Heart left ventricle (tissue), 16 donors: ENCODE data around the gene LAMA2. TPM values are rescaled to one million over a fixed set of nuclear protein-coding genes. Genes with fewer than 3 reads are reported as not detected.

Source experiments
- ATAC-seq, 4 donors: fragments of 200-7000 bp; cut with Tn5 transposase; one replicate each; pipeline ENCODE4 v1.9.1; 2020 to 2022; ENCODE audit warnings: moderate library complexity in 4 of 4, mild to moderate bottlenecking in 3 of 4, moderate number of reproducible peaks in 1 of 4
- DNase-seq, 5 donors: peaks; one replicate each; pipeline ENCODE4 v3.0.0-alpha.2; 2020
- H3K27ac ChIP-seq, 12 donors: fragments of 200-600 bp; sonication (generic) in 4 of 12; one replicate each; pipeline versions ENCODE4 v1.5.0 to v1.8.0; 2016 to 2022; ENCODE audit warnings: mild to moderate bottlenecking in 2 of 12
- H3K27me3 ChIP-seq, 9 donors: fragments of 200-600 bp; sonication (generic) in 2 of 9; one replicate each; pipeline versions ENCODE4 v1.5.1 to v1.8.0; 2016 to 2022; ENCODE audit warnings: mild to moderate bottlenecking in 3 of 9
- H3K36me3 ChIP-seq, 9 donors: fragments of 200-600 bp; sonication (generic) in 2 of 9; one replicate each; pipeline versions ENCODE4 v1.5.0 to v1.8.0; 2018 to 2022; ENCODE audit warnings: mild to moderate bottlenecking in 2 of 9
- H3K4me1 ChIP-seq, 12 donors: fragments of 200-600 bp; sonication (generic) in 4 of 12; one replicate each; pipeline versions ENCODE4 v1.5.0 to v1.8.0; 2016 to 2022; ENCODE audit warnings: mild to moderate bottlenecking in 3 of 12
- H3K4me3 ChIP-seq, 12 donors: fragments of 200-600 bp; sonication (generic) in 4 of 12; one replicate each; pipeline versions ENCODE4 v1.5.0 to v1.8.0; 2017 to 2022; ENCODE audit warnings: mild to moderate bottlenecking in 9 of 12, moderate library complexity in 4 of 12
- H3K9me3 ChIP-seq, 12 donors: fragments of 200-600 bp; sonication (generic) in 4 of 12; one replicate each; pipeline versions ENCODE4 v1.5.0 to v1.8.0; 2016 to 2022; ENCODE audit warnings: mild to moderate bottlenecking in 1 of 12
- POLR2A ChIP-seq, 2 donors: fragments of 450-650 bp; IDR thresholded peaks; one replicate each; pipeline ENCODE4 v1.6.1; 2017; ENCODE audit warnings: antibody characterized with exemption in 2 of 2, mild to moderate bottlenecking in 2 of 2, moderate library complexity in 2 of 2
- WGBS, 4 donors: extraction: QIAGEN DNeasy Blood & Tissue Kit in 2 of 4; methylation state at CpG; one replicate each; pipeline versions ENCODE4 v1.1.5 to v1.1.7; 2013 to 2018; 5-methylcytosine and 5-hydroxymethylcytosine counted together
- intact Hi-C, 10 donors: fragments of 100-400 bp; cut with DNase I; formaldehyde crosslinking; loops; one replicate each; pipeline versions ENCODE4 v1.11.1 to v1.14.2; 2022
- polyA plus RNA-seq, 2 donors: library from polyadenylated mRNA; stranded (reverse); fragments of 200-250 nt; gene quantifications; one replicate each; pipeline ENCODE4 v1.2.3, GENCODE V29; 2013
- total RNA-seq, 9 donors: library from RNA; depleted of rRNA in 2 of 9; stranded (reverse); fragments of >200 nt in 2 of 9; fragmentation: NEBNext Ultra II Directional in 3 of 9; extraction: Animal tissue kit (Norgen Biotek cat#: 25700) in 3 of 9; gene quantifications; one replicate each; pipeline versions ENCODE4 v1.1.0 to v1.2.4, GENCODE V29; 2016 to 2023
- TF ChIP-seq, protein P1 (sequence below), 12 donors: fragments of 200-600 bp; sonication (generic) in 4 of 12; IDR thresholded peaks; one replicate each; pipeline versions ENCODE4 v1.5.0 to v1.8.0; 2018 to 2022; ENCODE audit warnings: antibody characterized with exemption in 12 of 12, mild to moderate bottlenecking in 5 of 12
- donor health status: ischemic (EF 13 %, LVEDD 7.1; RV severe dilation, severe dysfunction).
- donor health status: healthy with polysubstance abuse.
- donor health status: DM: no; HTN: yes; CAD: no.
- donor health status: DM: no; HTN: no; CAD: no.
- donor health status: ischemic (EF 25% LVEDD 6.9; RV normal size, moderate dysfunction).
- donor health status: ischemic (EF 25% LVEDD 5.7; RV mildly dilated, moderate dysfunction).
- donor health status: healthy.
- donor health status: DM: yes; HTN: yes; CAD: no.
- donor health status: ischemic (EF 35%, LVEDD 5.7; RV mildly dilated, moderate dysfunction).
- donor health status: nonischemic (EF 11% LVEDD 7.7; RV severe dilation, severe dysfunction).
- donor health status: DM: yes; HTN: yes; CAD: no.
- donor health status: PGD.
- donor health status: ischemic (EF 29% LVEDD 5.4; RV normal size, mild dysfunction).
- donor health status: nonischemic (EF 23%, LVEDD 6.1; RV moderate dilation, normal function).

The LAMA2 gene
- total and polyA plus RNA-seq, 11 donors = 34.8 to 299 (median 206) TPM

DNA sequence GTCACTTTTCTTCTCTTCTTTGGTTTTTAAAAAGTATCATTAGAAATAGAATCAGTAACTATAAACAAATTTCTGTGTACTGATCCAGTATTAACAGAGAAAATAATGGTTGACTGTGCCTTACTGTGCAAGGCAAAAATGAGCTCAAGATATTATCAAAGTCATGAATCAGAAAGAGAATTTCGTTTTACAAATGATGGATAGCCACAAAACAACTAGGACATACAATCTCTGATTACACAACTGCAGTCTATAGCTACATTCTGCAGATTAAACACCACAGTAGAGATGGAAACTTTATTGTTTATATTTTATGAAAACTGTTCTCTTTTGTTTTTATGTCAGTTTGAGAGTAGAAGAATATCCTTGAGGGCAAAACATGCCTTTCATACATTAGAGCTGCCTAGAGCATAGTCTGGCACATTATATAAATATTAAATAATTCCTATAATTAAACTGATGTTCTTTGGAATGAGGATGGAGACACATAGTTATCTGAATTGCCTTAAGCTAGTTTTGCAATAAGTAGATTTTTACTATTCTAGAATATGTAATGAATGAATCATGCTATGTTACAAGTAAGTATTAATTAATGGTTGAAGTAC lies 333.1 kb downstream of the LAMA2 start:
- ATAC-seq (no peak), DNase-seq (no peak)
- Histone ChIP-seq H3K4me3 (no peak overlapping the region), H3K4me1 (peaks cover 0 to 21% (median 5%) of the 10 kb centered on the region in 12 donors), H3K36me3 (peaks cover 0 to 25% (median 0%) of the 10 kb centered on the region in 9 donors), H3K27me3 (no peaks in the 10 kb centered on the region), H3K27ac (no peak overlapping the region), H3K9me3 (no peaks in the 10 kb centered on the region)
- intact Hi-C loops = no loop called here
- 45 to 72% (median 55%) methylated on average over 1 of the region's 1 CpG for WGBS, 4 donors
- TF ChIP-seq POLR2A (IDR thresholded peaks at IDR 0.05) = no peak
- TF ChIP-seq, protein P1, sequence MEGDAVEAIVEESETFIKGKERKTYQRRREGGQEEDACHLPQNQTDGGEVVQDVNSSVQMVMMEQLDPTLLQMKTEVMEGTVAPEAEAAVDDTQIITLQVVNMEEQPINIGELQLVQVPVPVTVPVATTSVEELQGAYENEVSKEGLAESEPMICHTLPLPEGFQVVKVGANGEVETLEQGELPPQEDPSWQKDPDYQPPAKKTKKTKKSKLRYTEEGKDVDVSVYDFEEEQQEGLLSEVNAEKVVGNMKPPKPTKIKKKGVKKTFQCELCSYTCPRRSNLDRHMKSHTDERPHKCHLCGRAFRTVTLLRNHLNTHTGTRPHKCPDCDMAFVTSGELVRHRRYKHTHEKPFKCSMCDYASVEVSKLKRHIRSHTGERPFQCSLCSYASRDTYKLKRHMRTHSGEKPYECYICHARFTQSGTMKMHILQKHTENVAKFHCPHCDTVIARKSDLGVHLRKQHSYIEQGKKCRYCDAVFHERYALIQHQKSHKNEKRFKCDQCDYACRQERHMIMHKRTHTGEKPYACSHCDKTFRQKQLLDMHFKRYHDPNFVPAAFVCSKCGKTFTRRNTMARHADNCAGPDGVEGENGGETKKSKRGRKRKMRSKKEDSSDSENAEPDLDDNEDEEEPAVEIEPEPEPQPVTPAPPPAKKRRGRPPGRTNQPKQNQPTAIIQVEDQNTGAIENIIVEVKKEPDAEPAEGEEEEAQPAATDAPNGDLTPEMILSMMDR (IDR thresholded peaks at IDR 0.05) = no peak

DNA sequence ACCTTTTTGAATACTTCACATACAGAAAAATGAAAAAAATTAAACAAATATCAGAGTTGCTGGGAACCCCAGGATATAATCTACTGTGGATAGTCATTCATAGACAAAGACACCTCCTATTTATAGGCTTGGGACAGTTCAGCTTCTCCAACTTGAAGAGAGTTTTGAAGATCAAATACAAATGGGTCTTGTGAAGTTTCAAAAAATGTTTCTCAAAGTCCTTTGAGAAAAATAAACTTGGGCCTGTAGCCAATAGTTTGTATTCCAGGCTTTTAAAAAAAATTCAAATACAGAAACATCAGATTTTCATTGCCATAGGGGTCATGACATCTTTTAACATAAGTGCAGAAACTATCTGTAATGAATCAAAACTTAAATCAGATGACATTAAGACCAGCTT lies 334.8 kb downstream of the LAMA2 start:
- no peak for ATAC-seq

DNA sequence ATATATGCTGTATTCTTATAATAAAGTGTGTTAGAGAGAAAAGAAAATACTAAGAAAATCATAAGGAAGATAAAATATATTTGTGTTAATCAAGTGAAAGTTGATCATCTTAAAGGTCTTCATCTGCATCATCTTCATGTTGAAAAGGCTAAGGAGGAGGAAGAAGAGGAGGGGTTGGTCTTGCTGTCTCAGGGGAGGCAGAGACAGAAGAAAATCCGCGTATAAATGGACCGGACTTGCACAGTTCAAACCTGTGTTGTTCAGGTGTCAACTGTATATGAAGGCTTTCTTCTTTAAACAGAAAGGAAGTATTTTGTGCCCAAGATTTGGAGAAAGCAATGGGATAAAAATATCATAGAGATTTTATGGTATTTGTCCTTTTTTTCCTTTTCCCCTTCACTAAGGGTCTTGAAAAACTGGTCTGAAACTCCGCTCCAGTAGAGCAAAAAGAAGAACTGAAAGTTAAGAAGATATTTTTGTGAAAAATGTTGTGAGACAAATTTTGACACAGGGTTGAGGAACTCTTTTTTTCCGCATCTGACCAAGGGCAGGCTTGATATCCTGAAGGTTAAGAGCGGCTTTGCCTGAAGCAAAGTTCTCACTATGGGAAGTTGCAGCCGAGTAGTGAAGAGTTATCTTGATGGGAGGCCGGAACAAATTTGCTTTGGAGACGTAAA lies 350.7 kb downstream of the LAMA2 start:
- Histone ChIP-seq H3K27ac (no peak overlapping the region), H3K9me3 (peaks cover 0 to 6% (median 0%) of the 10 kb centered on the region in 12 donors), H3K36me3 (peaks cover 0 to 14% (median 0%) of the 10 kb centered on the region in 9 donors), H3K4me1 (peaks cover 0 to 29% (median 11%) of the 10 kb centered on the region in 12 donors), H3K27me3 (no peaks in the 10 kb centered on the region), H3K4me3 (no peak overlapping the region)
- ATAC-seq (no peak), DNase-seq (no peak)
- WGBS, 4 donors = 88 to 92% (median 91%) methylated on average over 9 of the region's 9 CpGs
- intact Hi-C loops = no loop called here
- TF ChIP-seq POLR2A (IDR thresholded peaks at IDR 0.05) = no peak
- TF ChIP-seq, protein P1 (IDR thresholded peaks at IDR 0.05) = no peak

More for the DNA sequence above, 334.8 kb downstream of the LAMA2 start:
- peaks cover 0 to 29% (median 0%) of the 10 kb centered on the region in 9 donors for H3K36me3 ChIP-seq
- H3K4me3 ChIP-seq = no peak overlapping the region
- peaks cover 0 to 6% (median 0%) of the 10 kb centered on the region in 12 donors for H3K9me3 ChIP-seq
- peaks cover 0 to 21% (median 4%) of the 10 kb centered on the region in 12 donors for H3K4me1 ChIP-seq
- no peak overlapping the region for H3K27ac ChIP-seq
- TF ChIP-seq, protein P1 (IDR thresholded peaks at IDR 0.05) = no peak
- TF ChIP-seq POLR2A (IDR thresholded peaks at IDR 0.05) = no peak
- intact Hi-C loops = no loop called here
- no peaks in the 10 kb centered on the region for H3K27me3 ChIP-seq
- DNase-seq = no peak

DNA sequence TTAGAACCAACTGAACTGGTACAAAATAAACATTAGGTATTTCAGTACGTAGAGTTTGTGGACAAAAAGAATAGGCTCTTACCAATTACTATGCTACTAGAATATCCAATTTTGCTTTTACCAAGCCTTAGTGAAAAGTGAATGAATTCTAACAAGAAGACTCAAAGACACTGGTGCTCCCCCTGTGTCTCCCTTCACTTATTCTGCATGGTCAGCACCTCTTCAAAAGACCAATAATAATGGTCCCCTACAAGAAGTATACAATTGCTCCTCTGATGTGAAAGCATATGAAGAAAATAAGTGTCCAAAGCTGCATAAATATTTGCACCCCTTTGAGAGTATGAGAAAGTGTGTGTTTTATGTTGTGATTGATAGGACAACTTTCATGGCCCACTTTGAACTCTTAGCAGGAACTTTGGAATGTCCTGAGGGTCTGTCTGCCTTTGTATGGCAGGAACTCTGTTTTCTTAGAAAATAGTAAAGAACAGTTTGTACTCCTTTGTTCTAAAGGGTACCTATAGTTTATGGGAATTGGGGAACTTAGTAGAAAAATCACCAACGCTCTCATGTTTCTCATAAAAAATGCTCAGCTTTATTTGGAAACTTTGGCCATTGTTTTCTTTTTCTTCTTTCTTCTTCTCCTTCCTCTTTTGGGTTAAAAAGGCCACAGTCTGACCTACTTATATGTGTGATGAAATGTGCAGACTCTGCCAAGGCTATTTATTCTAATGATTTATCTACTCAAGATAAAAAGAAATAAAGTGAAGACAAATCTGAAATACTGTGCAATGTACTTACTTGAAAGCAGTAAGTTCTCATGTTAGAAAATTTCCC lies 352.4 kb downstream of the LAMA2 start:
- 53 to 71% (median 67%) methylated on average over 2 of the region's 2 CpGs for WGBS, 4 donors
- H3K27me3 ChIP-seq = no peaks in the 10 kb centered on the region
- peaks cover 0 to 33% (median 11%) of the 10 kb centered on the region in 12 donors for H3K4me1 ChIP-seq
- TF ChIP-seq, protein P1 (IDR thresholded peaks at IDR 0.05) = no peak
- no peak for TF ChIP-seq POLR2A (IDR thresholded peaks at IDR 0.05)
- no peaks in the 10 kb centered on the region for H3K9me3 ChIP-seq
- H3K36me3 ChIP-seq = peaks cover 0 to 19% (median 0%) of the 10 kb centered on the region in 9 donors
- DNase-seq (no peak), ATAC-seq (peak in 1 of 4 donors; percentile 42)
- peak overlapping the region in 2 of 12 donors; percentile 4 to 26 for H3K4me3 ChIP-seq
- H3K27ac ChIP-seq = peak overlapping the region in 9 of 12 donors; percentile 5 to 63 (median 34)
- intact Hi-C loops = no loop called here
